ENCODE data around the gene FREM1. TPM values are rescaled to one million over a fixed set of nuclear protein-coding genes. Genes with fewer than 3 reads are reported as not detected.

The FREM1 gene
- total RNA-seq, 2 experiments from 2014 or later: not detected

DNA sequence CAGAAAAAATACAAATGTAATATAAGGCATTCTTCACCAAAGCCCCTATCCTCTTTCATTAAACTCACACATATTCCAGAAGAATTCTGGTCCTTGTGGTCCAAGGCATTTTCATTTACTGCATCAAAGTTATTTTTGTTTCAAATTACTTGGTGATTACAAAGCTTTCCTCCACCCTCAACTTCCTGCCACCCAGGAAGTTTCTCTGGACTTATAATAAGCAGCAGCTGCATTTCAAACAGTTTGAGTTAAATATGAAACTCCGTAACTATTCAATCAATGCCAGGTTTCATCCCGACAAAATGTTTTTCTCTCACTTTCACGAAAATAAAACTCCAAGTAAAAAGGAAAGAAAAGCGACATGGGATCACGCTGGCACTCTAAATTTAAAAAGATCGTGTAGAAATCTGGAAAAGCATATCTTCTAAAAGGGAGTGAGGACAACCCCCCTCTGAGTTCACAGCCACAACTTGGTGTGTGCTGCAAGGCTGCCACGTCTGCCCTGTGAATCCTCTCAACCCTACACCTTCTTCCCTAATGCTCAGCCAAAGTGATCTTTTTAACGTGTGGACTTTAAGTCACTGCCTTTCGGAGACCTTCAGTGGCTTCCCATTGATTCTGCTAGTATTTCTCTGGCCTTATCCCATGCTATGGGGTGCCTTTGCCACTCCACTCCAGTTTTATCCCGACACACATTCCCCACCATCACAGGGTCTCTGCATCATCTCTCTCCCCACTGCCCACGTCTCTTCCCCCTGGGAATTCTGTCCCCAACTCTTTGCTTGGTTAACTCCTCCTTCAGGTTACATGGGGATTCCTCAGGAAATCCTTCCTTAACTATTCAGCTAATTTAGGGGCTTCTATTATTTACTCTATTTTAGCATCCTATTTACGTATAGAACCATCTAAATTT lies 96.6 kb downstream of the FREM1 start:
- peaks cover 3% of the 10 kb centered on the region for H3K27me3 Mint-ChIP-seq
- ChIA-PET POLR2A (no interaction called here), CTCF (no interaction called here)
- no peak overlapping the region for H3K27ac Mint-ChIP-seq
- no peak overlapping the region for H3K4me3 Mint-ChIP-seq
- H3K4me1 Mint-ChIP-seq: no peaks in the 10 kb centered on the region
- no peaks in the 10 kb centered on the region for H3K36me3 Mint-ChIP-seq (ENCODE audit: low read depth)
- no peak for DNase-seq
- H3K9me3 Mint-ChIP-seq: no peaks in the 10 kb centered on the region

DNA sequence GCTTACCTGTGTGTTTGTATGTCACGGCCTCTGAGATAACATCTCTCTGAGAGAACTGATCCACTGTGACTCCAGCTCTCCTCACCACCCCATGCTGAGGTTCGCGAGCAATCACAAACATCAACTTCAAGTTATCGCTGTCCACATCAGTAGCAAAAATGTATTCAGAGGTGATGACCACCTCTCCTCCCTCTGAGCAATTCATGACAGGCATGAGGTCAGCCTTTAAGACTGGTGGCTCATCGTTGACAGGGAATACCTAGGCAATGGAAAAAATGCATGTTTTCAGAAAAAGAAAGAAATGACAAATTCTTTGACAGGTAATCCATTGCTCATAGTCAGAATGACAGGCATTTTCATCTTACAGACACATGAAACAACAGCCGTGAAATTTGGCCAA lies 97.4 kb downstream of the FREM1 start:
- no peaks in the 10 kb centered on the region for H3K4me1 Mint-ChIP-seq
- POLR2A ChIA-PET: no interaction called here
- no peak overlapping the region for H3K27ac Mint-ChIP-seq
- H3K36me3 Mint-ChIP-seq (ENCODE audit: low read depth): no peaks in the 10 kb centered on the region
- H3K27me3 Mint-ChIP-seq: peaks cover 3% of the 10 kb centered on the region
- H3K4me3 Mint-ChIP-seq: no peak overlapping the region
- no peaks in the 10 kb centered on the region for H3K9me3 Mint-ChIP-seq
- no peak for DNase-seq
- CTCF ChIA-PET: no interaction called here

DNA sequence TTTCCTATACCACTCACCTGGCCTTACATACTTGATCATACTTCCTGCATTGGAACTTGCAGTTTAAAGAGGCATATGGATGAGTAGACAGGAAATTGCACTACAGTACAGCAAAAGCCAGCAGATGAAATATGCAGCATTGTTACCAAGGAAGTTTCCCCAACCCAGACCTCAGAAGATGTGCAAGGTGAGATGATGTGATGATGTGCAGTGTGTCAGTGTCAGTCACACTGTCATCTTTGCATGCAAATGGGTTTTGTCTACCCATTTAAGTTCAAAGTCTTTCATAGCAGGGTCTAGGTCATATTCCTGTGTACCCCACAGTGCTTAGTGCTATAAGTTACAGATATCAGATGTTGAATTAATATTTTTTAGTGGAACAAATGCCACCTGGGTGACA lies 98.4 kb downstream of the FREM1 start:
- DNase-seq: no peak
- Mint-ChIP-seq H3K4me3 (no peak overlapping the region), H3K27ac (no peak overlapping the region), H3K4me1 (no peaks in the 10 kb centered on the region), H3K36me3 (ENCODE audit: low read depth) (no peaks in the 10 kb centered on the region), H3K9me3 (no peaks in the 10 kb centered on the region), H3K27me3 (peaks cover 3% of the 10 kb centered on the region)
- CTCF ChIA-PET: no interaction called here
- POLR2A ChIA-PET: no interaction called here

DNA sequence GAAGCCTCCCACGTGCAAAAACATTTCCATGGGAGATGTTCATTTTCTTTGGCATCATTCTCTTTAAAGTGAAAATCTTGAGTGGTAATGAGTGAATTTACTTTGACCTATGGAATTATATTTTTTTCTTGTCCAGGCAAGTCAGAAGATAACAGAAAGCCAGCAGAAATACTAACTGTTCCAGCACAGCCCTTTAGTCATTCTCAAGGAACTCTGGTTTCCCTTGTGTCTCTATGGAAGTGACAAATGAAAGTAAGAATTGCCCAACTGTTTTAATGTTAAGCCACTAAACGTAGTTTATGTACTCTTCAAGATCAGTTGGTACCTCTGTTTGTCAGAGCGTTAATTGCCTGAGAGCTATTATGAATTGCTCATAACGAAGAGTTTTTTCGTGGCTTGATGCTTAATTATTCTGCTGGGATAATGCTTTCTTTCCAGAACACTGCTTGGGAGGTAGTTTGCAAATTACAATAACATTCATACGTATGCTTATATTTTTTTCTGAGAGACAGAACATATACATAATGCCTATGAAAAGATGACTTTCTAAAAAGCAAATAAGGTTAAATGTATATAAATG lies 103.2 kb downstream of the FREM1 start:
- CTCF ChIA-PET: no interaction called here
- H3K4me1 Mint-ChIP-seq: no peaks in the 10 kb centered on the region
- POLR2A ChIA-PET: no interaction called here
- no peak for DNase-seq
- H3K4me3 Mint-ChIP-seq: no peak overlapping the region
- H3K9me3 Mint-ChIP-seq: no peaks in the 10 kb centered on the region
- H3K27ac Mint-ChIP-seq: no peak overlapping the region
- H3K27me3 Mint-ChIP-seq: no peaks in the 10 kb centered on the region
- H3K36me3 Mint-ChIP-seq (ENCODE audit: low read depth): no peaks in the 10 kb centered on the region

DNA sequence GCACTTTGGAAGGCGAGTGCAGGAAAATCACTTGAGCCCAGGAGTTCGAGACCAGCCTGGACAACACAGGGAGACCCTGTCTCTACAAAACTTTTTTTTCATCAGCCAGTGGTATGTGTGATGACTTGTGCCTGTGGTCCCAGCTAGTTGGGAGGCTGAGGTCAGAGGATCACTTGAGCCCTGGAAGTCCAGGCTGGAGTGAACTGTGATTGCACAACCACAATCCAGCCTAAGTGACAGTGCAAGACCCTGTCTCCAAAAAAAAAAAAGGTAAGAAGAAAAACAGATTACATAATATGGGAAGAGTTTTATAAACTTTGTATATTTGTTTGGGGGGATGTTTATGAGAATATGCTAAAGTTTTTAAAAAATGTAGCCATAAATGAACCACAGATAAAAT lies 111.2 kb downstream of the FREM1 start:
- Mint-ChIP-seq H3K36me3 (ENCODE audit: low read depth) (no peaks in the 10 kb centered on the region), H3K9me3 (no peaks in the 10 kb centered on the region), H3K27me3 (peaks cover 3% of the 10 kb centered on the region), H3K4me1 (no peaks in the 10 kb centered on the region), H3K27ac (no peak overlapping the region), H3K4me3 (no peak overlapping the region)
- CTCF ChIA-PET: no interaction called here
- DNase-seq: no peak
- POLR2A ChIA-PET: no interaction called here

DNA sequence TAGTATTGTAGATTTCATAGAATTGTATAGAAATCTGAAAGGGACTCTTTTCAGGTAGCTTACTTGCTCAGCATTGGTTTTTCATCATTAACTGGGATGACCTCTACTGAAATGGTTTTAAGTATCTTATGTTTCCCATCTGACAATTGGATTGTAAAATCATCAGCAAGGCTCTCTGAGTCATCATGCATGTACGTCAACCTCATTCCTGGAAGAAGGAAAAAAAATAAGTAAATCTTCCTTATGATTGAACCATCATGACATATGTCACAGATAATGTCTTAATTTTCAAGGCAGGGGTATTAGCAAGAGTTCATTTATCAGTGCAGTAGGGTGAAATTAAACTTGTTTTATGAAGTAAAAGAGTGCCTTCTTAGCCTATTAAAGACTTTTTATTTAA lies 112.8 kb downstream of the FREM1 start:
- Mint-ChIP-seq H3K4me1 (no peaks in the 10 kb centered on the region), H3K9me3 (no peaks in the 10 kb centered on the region), H3K36me3 (ENCODE audit: low read depth) (no peaks in the 10 kb centered on the region), H3K27ac (no peak overlapping the region), H3K4me3 (no peak overlapping the region), H3K27me3 (peaks cover 3% of the 10 kb centered on the region)
- POLR2A ChIA-PET: no interaction called here
- no peak for DNase-seq
- CTCF ChIA-PET: no interaction called here

DNA sequence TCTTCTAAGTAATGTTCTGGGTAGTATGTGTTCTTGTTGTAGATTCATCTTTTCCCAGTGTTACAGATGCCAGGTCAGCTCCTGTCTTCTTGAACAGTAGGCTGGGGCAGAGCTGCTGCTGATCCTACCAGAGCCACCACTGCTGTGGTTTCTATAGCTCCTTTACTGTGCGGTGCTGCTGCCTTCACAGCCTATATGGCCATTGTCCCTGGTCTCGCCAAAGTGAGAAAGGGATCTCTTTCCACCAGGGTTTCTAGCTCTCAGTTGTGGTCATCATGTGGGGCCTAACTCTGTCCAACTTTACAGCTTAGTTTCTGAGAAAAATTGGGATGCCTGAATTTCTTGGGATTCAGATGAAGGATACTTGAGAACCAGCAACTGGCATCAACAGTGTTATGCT lies 116.8 kb downstream of the FREM1 start:
- no peaks in the 10 kb centered on the region for H3K4me1 Mint-ChIP-seq
- no peaks in the 10 kb centered on the region for H3K9me3 Mint-ChIP-seq
- ChIA-PET CTCF (no interaction called here), POLR2A (no interaction called here)
- H3K4me3 Mint-ChIP-seq: no peak overlapping the region
- H3K27me3 Mint-ChIP-seq: peaks cover 3% of the 10 kb centered on the region
- no peak for DNase-seq
- no peak overlapping the region for H3K27ac Mint-ChIP-seq
- no peaks in the 10 kb centered on the region for H3K36me3 Mint-ChIP-seq (ENCODE audit: low read depth)

DNA sequence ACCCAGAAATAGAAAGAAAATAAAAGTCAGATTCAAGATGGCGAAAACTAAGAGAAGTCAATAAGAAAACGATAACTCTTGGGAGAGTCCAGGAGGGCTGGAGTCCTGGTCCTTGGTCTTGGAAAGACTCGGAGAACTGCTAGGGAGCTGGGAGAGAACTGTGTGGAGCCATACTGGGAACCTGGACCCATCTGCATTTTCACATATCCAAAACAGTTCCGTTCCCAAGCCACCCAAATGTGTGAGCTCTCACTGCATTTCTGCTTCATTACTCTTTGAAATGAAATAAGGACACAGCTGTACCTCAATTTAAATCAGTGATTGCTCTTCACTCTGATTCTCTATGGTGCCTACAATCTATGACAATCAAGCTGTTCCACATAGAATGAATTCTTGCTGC lies 119.6 kb downstream of the FREM1 start:
- Mint-ChIP-seq H3K9me3 (no peaks in the 10 kb centered on the region), H3K4me3 (no peak overlapping the region), H3K27ac (no peak overlapping the region), H3K36me3 (ENCODE audit: low read depth) (no peaks in the 10 kb centered on the region), H3K27me3 (peaks cover 11% of the 10 kb centered on the region), H3K4me1 (no peaks in the 10 kb centered on the region)
- DNase-seq: no peak
- ChIA-PET POLR2A (no interaction called here), CTCF (no interaction called here)

DNA sequence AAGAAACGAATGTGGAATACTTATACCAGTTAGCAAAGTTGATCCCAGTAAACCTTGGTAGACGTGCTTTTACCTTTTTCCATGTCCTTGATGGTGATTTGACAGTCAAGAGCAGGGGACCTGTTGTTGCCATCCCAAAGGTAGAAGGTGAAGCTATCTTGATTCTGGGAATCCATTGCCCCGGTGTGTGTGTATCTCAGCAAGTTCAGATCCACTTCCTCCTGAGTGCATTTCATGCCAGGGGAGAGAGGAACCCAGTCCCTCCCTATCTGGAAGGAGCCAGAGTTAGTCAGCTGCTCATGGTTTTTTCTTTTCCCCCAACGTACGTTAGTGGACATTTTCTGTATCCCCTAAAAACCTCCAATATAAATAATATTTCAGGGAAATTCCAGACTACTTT lies 121.4 kb downstream of the FREM1 start:
- no peak overlapping the region for H3K4me3 Mint-ChIP-seq
- H3K4me1 Mint-ChIP-seq: no peaks in the 10 kb centered on the region
- H3K27ac Mint-ChIP-seq: no peak overlapping the region
- ChIA-PET POLR2A (no interaction called here), CTCF (no interaction called here)
- no peak for DNase-seq
- no peaks in the 10 kb centered on the region for H3K9me3 Mint-ChIP-seq
- no peaks in the 10 kb centered on the region for H3K36me3 Mint-ChIP-seq (ENCODE audit: low read depth)
- peaks cover 11% of the 10 kb centered on the region for H3K27me3 Mint-ChIP-seq

DNA sequence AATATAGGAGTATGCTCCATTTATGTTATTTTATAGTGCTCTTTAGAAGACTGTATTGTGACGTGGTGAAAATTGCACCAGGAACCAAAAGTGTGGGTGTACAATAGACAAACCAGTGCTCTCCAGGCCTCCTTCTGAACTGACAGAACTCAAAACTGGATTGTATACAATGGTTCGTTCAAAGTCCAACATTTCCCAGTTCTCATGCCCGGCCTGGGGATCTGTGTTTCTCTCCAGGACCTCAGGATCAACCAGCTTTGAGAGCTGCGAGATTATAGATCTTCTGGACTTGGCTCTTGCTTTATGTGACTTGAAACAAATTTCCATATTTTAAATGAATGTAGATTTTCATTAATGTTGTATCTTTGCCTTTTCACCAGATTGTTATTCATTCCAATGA lies 126.9 kb downstream of the FREM1 start:
- peaks cover 15% of the 10 kb centered on the region for H3K27me3 Mint-ChIP-seq
- H3K4me3 Mint-ChIP-seq: no peak overlapping the region
- no peaks in the 10 kb centered on the region for H3K9me3 Mint-ChIP-seq
- POLR2A ChIA-PET: no interaction called here
- CTCF ChIA-PET: no interaction called here
- no peak overlapping the region for H3K27ac Mint-ChIP-seq
- H3K36me3 Mint-ChIP-seq (ENCODE audit: low read depth): no peaks in the 10 kb centered on the region
- no peak for DNase-seq
- H3K4me1 Mint-ChIP-seq: no peaks in the 10 kb centered on the region

DNA sequence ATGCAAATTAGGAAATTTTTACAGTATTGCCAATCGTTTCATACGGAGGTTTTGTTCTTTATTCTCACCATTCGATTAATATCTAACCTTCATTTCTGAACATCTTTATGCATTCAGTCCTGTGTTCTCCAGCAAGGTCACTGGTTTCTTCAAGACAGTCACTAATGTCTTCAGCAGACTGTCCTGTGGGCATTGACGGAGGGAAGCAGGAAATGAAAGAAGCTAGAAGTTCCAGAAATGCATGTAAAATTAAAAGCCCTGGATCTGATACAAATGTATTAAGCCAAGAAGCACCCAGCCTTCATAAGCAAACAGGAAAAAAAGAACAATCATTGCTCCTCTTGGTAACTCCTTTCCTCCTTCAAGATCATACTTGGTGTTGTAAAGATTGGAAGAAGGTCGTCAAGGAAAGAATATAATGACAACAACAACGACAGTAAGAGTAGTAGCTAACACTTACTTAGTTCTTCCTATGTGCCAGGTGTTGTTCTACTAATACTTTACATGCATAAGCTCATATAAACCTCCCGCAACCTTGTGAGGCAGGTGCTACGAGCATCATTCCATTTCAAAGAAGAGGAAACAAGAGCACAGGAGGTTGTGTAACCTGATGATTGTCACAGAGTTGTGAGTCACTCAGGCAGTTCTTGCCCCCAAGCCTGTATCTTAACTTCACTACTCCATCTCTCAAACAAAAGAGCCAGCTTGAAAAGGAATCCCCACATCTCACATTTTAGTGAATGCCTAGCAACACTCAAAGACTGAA lies 127.8 kb downstream of the FREM1 start:
- no peak overlapping the region for H3K27ac Mint-ChIP-seq
- DNase-seq: no peak
- H3K4me3 Mint-ChIP-seq: no peak overlapping the region
- no peaks in the 10 kb centered on the region for H3K4me1 Mint-ChIP-seq
- H3K9me3 Mint-ChIP-seq: no peaks in the 10 kb centered on the region
- ChIA-PET POLR2A (no interaction called here), CTCF (no interaction called here)
- no peaks in the 10 kb centered on the region for H3K36me3 Mint-ChIP-seq (ENCODE audit: low read depth)
- H3K27me3 Mint-ChIP-seq: peaks cover 13% of the 10 kb centered on the region

DNA sequence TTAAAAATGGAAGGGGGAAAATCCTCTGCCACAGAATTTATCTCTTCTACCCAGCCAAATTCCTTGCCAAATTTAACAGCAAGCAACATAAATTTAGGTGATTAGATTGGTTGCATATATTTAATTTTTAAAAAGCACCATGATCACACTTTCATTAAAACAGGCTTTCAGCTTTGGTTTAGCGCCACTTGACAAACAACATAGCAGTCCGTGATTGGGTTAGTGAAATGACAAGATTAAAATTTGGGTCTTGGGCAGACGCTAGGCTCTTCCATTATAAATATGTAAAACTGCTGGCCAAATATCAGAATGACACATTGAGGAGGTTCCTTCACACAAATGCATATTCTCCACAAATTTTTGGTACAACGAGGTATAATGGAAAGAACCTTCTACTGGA lies 129.5 kb downstream of the FREM1 start:
- ChIA-PET CTCF (interaction anchor here (0.6 kb wide), 1 partner anchor 155 kb away, joined by 3 read pairs; no protein-coding TSS in a partner anchor), POLR2A (no interaction called here)
- Mint-ChIP-seq H3K4me3 (no peak overlapping the region), H3K27me3 (peaks cover 9% of the 10 kb centered on the region), H3K27ac (no peak overlapping the region), H3K9me3 (no peaks in the 10 kb centered on the region), H3K36me3 (ENCODE audit: low read depth) (no peaks in the 10 kb centered on the region), H3K4me1 (no peaks in the 10 kb centered on the region)
- no peak for DNase-seq

DNA sequence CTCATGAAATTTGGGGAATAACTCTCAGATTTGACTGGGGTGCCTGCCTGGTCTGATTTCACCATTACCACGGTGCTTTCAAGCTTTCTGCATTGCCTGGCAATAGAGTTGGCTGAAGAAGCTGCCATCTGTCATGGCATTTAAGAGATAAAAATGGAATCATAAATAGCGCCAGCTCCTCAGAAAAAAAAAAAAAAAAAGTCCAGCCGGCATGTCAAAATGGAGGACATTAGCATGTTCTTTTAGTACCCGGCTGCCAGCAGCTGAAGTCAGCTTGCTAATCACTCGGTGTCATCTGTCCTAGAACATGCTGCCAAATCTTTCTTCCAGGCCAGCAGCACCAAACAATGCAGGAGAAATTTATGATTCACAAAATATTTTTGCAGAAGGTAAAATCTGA lies 130.0 kb downstream of the FREM1 start:
- ChIA-PET POLR2A (no interaction called here), CTCF (interaction anchor here (0.6 kb wide), 1 partner anchor 155 kb away, joined by 3 read pairs; no protein-coding TSS in a partner anchor)
- H3K27me3 Mint-ChIP-seq: peaks cover 9% of the 10 kb centered on the region
- no peaks in the 10 kb centered on the region for H3K4me1 Mint-ChIP-seq
- no peak overlapping the region for H3K27ac Mint-ChIP-seq
- no peak for DNase-seq
- H3K36me3 Mint-ChIP-seq (ENCODE audit: low read depth): no peaks in the 10 kb centered on the region
- no peaks in the 10 kb centered on the region for H3K9me3 Mint-ChIP-seq
- no peak overlapping the region for H3K4me3 Mint-ChIP-seq

All from activated CD4-positive, alpha-beta T cell treated with anti-CD3 and anti-CD28 coated beads, Interleukin-2, amount 10 ng/mL, durations not matched to agents 7 days and 5 days (primary cell).